Endothelial cell of umbilical vein (primary cell): Measurements from ENCODE around the gene HNRNPLL.

Source experiments
- CTCF ChIP-seq, 2 donors: IDR thresholded peaks; 1 replicate in 1 of 2; 2 replicates in 1 of 2; pipeline ENCODE4 v1.5.1; 2011; ENCODE audit warnings: low read length in 2 of 2, mild to moderate bottlenecking in 2 of 2, moderate library complexity in 2 of 2, control low read depth in 1 of 2, inconsistent platforms in 1 of 2, low read depth in 1 of 2; ENCODE audit not compliant: insufficient read depth in 1 of 2; ENCODE audit errors: extremely low read depth in 1 of 2
- EZH2 ChIP-seq: IDR thresholded peaks from 2 replicates; pipeline ENCODE4 v1.6.1; 2012; ENCODE audit warnings: borderline replicate concordance, low read depth, mild to moderate bottlenecking, moderate library complexity, low read length, inconsistent platforms; ENCODE audit not compliant: severe bottlenecking
- GATA2 ChIP-seq: IDR thresholded peaks from 2 replicates; pipeline ENCODE4 v1.7.0; 2011; ENCODE audit warnings: low read depth, mild to moderate bottlenecking, moderate library complexity, mixed read lengths, low read length; ENCODE audit not compliant: insufficient read length, insufficient read depth
- MAX ChIP-seq: IDR thresholded peaks from 2 replicates; pipeline ENCODE4 v1.6.1; 2011; ENCODE audit not compliant: insufficient read depth, insufficient read length
- MYC ChIP-seq: IDR thresholded peaks from one replicate; pipeline ENCODE4 v1.6.1; 2011; ENCODE audit warnings: mild to moderate bottlenecking, low read depth, low read length
- POLR2A ChIP-seq: IDR thresholded peaks from 2 replicates; pipeline ENCODE4 v1.6.1; 2012; ENCODE audit warnings: low read depth, mild to moderate bottlenecking, control low read depth, low read length
- POLR2AphosphoS5 ChIP-seq: IDR thresholded peaks from 2 replicates; pipeline ENCODE4 v1.6.1; 2012; ENCODE audit warnings: low read depth, mild to moderate bottlenecking, control low read depth, low read length, moderate library complexity; ENCODE audit not compliant: insufficient read depth

- TF ChIP-seq POLR2A: no peak
- no peak for TF ChIP-seq EZH2
- no peak for TF ChIP-seq MAX
- no peak for TF ChIP-seq POLR2AphosphoS5
- no peak for TF ChIP-seq MYC
- no peak for TF ChIP-seq CTCF (IDR thresholded peaks at IDR 0.05; ENCODE audit: extremely low read depth in 1 of 2, insufficient read depth in 1 of 2, low read depth in 1 of 2, low read length in 2 of 2)
- no peak for TF ChIP-seq GATA2
Measured at GRCh38 chr2:38591152-38591551, 11.6 kb downstream of the HNRNPLL start.
